Right lobe of liver (tissue), 6 donors: ENCODE data around the gene SDF4. TPM values are rescaled to one million over a fixed set of nuclear protein-coding genes. Genes with fewer than 3 reads are reported as not detected.

ENCODE experiments used
- ATAC-seq, 4 donors: fragments of 200-7000 bp; cut with Tn5 transposase; one replicate each; pipeline ENCODE4 v1.9.1; 2020; ENCODE audit warnings: mild to moderate bottlenecking in 4 of 4, moderate library complexity in 4 of 4
- DNase-seq, 3 donors: peaks; one replicate each; pipeline ENCODE4 v3.0.0-alpha.2; 2020
- H3K27ac ChIP-seq, 3 donors: fragments of 200-600 bp; one replicate each; pipeline ENCODE4 v1.8.0; 2022
- H3K27me3 ChIP-seq, 2 donors: fragments of 200-600 bp; one replicate each; pipeline ENCODE4 v1.8.0; 2022
- H3K36me3 ChIP-seq, 4 donors: fragments of 200-600 bp; sonication (generic) in 1 of 4; one replicate each; pipeline versions ENCODE4 v1.5.1 to v1.8.0; 2017 to 2022; ENCODE audit warnings: control low read depth in 1 of 4
- H3K4me1 ChIP-seq, 4 donors: fragments of 200-600 bp; sonication (generic) in 1 of 4; one replicate each; pipeline versions ENCODE4 v1.5.1 to v1.8.0; 2017 to 2022; ENCODE audit warnings: control low read depth in 1 of 4
- H3K4me3 ChIP-seq, 3 donors: fragments of 200-600 bp; one replicate each; pipeline ENCODE4 v1.8.0; 2022
- H3K9me3 ChIP-seq, 4 donors: fragments of 200-600 bp; sonication (generic) in 1 of 4; one replicate each; pipeline versions ENCODE4 v1.5.1 to v1.8.0; 2017 to 2022; ENCODE audit warnings: control low read depth in 1 of 4
- POLR2A ChIP-seq: fragments of 450-650 bp; IDR thresholded peaks from one replicate; pipeline ENCODE4 v1.6.1; 2017; ENCODE audit warnings: antibody characterized with exemption, mild to moderate bottlenecking
- WGBS: methylation state at CpG from one replicate; pipeline ENCODE4 v1.1.6; 2018; ENCODE audit warnings: low coverage, low lambda C conversion rate; ENCODE audit not compliant: insufficient coverage; ENCODE audit errors: missing lambda C conversion rate; 5-methylcytosine and 5-hydroxymethylcytosine counted together
- intact Hi-C, 2 donors: fragments of 100-400 bp; cut with DNase I; formaldehyde crosslinking; loops; one replicate each; pipeline versions ENCODE4 v1.11.2 to v1.14.1; 2022
- total RNA-seq, 6 experiments: library from RNA; depleted of rRNA in 2 of 6; stranded (reverse); fragments of >200 nt in 2 of 6; fragmentation: NEBNext Ultra II Directional in 3 of 6; extraction: Animal tissue kit (Norgen Biotek cat#: 25700) in 3 of 6; gene quantifications; one replicate each; pipeline versions ENCODE4 v1.1.0 to v1.2.4, GENCODE V29; 2016 to 2023
- TF ChIP-seq, protein P1 (sequence below), 4 donors: fragments of 200-600 bp in 3 of 4; fragments of 450-650 bp in 1 of 4; IDR thresholded peaks; one replicate each; pipeline versions ENCODE4 v1.5.1 to v1.8.0; 2016 to 2022; ENCODE audit warnings: antibody characterized with exemption in 4 of 4, mild to moderate bottlenecking in 2 of 4
- donor health status: DM: no; HTN: yes; CAD: no.
- donor health status: DM: no; HTN: no; CAD: no.
- donor health status: DM: no; HTN: no; CAD: no.
- donor health status: DM: no; HTN: yes; CAD: no.
- donor health status: DM: no; HTN: yes; CAD: no.

Gene SDF4
- total RNA-seq, 6 experiments from 2014 or later: 112 to 148 (median 142) TPM

DNA sequence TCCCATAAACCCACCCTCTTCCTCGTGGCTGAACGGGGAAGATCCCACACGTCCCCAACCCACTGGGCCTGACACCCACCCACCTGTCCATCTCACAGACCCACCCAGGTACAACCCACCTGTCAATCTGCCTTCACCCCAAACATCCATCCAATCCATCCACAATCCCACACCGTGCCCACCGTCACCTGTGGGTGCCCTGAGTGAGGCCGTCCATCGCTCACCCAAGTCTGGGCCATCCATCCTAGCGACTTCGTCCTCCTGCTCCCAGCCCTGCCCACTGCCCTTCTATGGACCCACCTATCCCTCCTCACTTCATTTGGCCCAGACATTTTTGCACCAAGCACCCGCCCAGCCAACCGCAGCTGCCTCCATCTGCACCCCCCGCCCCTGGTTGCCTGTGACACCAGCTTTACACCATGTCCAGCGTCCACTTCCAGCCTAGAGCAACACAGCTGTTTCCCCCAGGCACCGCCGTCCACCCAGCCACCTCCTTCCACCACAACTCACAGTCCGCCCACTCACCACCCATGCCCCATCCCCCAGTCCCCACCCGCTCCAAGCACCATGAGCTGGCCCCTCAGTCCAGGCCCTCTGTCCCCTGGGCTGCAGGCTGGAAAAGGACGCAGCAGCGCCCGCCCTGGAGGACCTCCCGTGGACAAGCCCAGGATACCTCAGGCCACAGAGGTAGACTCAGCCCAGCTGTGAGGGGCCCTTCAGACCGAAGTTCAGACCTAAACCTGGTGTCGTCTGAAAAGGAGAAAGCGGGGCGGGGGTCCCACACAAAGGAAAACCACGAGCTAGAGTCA is 50.5 kb downstream of the SDF4 start:
- H3K9me3 ChIP-seq: no peaks in the 10 kb centered on the region
- peak in 1 of 3 donors; percentile 45 for DNase-seq
- no peak for ATAC-seq
- WGBS: 88% methylated on average over 19 of the region's 26 CpGs
- intact Hi-C loops: no loop called here
- no peaks in the 10 kb centered on the region for H3K4me1 ChIP-seq
- no peak overlapping the region for H3K4me3 ChIP-seq
- no peak overlapping the region for H3K27ac ChIP-seq
- H3K36me3 ChIP-seq: no peaks in the 10 kb centered on the region
- TF ChIP-seq, protein P1, sequence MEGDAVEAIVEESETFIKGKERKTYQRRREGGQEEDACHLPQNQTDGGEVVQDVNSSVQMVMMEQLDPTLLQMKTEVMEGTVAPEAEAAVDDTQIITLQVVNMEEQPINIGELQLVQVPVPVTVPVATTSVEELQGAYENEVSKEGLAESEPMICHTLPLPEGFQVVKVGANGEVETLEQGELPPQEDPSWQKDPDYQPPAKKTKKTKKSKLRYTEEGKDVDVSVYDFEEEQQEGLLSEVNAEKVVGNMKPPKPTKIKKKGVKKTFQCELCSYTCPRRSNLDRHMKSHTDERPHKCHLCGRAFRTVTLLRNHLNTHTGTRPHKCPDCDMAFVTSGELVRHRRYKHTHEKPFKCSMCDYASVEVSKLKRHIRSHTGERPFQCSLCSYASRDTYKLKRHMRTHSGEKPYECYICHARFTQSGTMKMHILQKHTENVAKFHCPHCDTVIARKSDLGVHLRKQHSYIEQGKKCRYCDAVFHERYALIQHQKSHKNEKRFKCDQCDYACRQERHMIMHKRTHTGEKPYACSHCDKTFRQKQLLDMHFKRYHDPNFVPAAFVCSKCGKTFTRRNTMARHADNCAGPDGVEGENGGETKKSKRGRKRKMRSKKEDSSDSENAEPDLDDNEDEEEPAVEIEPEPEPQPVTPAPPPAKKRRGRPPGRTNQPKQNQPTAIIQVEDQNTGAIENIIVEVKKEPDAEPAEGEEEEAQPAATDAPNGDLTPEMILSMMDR (IDR thresholded peaks at IDR 0.05): no peak
- no peak for TF ChIP-seq POLR2A
- H3K27me3 ChIP-seq: no peaks in the 10 kb centered on the region

DNA sequence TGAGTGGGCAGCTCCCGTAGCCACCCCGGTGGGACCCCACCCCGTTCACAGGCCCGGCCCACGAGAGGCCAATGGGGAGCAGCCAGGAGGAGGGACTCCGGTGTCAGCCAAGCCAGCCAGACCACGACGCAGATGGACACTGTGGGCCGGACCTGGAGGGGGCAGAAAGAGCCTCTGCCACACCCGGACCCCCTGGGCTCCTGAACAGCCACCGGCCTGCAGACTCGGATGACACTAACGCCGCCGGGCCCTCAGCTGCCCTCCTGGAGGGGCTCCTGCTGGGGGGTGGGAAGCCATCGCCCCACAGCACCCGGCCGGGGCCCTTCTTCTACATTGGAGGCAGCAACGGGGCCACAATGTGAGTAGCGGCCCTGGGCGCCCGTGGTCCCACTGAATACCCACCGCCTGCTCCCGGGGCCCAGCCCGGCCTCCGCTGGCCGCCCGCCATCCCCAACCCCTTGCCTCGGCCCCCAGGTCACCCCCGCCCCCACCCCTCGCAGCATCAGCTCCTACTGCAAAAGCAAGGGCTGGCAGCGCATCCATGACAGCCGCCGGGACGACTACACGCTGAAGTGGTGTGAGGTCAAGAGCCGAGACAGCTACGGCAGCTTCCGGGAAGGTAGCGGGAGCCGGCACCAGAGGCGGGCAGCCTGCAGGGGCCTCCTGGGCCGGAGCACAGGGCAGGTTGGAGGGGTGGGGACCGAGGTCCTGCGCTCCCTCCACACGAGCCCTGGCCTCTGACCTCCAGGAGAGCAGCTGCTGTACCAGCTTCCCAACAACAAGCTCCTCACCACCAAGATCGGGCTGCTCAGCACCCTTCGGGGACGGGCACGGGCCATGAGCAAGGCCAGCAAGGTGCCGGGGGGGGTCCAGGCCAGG is 51.6 kb downstream of the SDF4 start:
- intact Hi-C loops: no loop called here
- ATAC-seq (no peak), DNase-seq (peak in 2 of 3 donors; percentile 16 to 48)
- no peaks in the 10 kb centered on the region for H3K36me3 ChIP-seq
- H3K27me3 ChIP-seq: no peaks in the 10 kb centered on the region
- no peak for TF ChIP-seq POLR2A
- TF ChIP-seq, protein P1 (IDR thresholded peaks at IDR 0.05): no peak
- no peaks in the 10 kb centered on the region for H3K4me1 ChIP-seq
- WGBS: no CpG with 5 or more reads among the region's 51 CpGs
- H3K9me3 ChIP-seq: no peaks in the 10 kb centered on the region
- H3K27ac ChIP-seq: no peak overlapping the region
- H3K4me3 ChIP-seq: no peak overlapping the region

DNA sequence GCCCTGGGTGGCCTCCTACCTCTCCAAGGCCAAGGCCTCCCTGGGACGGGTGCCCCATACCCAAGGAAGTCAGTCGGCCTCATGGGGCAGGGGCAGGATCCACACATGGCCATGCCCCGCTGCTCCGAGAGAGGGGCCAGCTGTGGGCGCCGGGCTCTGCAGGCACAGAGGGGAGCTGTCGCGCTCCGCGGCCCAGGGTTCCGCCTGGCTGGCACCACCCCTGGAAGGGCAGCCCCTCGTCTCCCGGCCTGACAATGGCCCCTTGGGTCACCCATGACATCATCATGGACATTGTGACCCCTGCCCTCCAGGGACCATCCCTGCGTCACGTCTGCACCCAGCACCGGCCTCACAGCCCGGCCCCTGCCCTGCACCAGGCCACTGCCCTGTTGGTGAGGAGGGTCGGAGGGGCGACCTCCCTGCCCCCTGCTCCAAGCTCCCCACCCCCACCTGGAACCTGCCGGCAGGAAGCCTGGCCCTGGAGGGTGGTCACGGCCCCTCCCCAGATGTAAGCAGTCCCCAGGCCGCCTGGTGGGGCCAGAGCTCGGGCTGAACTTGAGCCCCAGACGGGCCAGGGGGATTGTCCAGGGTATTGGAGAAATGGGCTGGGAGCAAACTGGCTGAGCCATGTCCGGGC is 52.3 kb downstream of the SDF4 start:
- H3K4me1 ChIP-seq: no peaks in the 10 kb centered on the region
- WGBS: 45% methylated on average over 4 of the region's 25 CpGs
- no peak for ATAC-seq
- no peaks in the 10 kb centered on the region for H3K36me3 ChIP-seq
- no peaks in the 10 kb centered on the region for H3K9me3 ChIP-seq
- DNase-seq: peak in 1 of 3 donors; percentile 19
- H3K27ac ChIP-seq: no peak overlapping the region
- no peaks in the 10 kb centered on the region for H3K27me3 ChIP-seq
- intact Hi-C loops: no loop called here
- TF ChIP-seq POLR2A: no peak
- TF ChIP-seq, protein P1 (IDR thresholded peaks at IDR 0.05): no peak
- no peak overlapping the region for H3K4me3 ChIP-seq

DNA sequence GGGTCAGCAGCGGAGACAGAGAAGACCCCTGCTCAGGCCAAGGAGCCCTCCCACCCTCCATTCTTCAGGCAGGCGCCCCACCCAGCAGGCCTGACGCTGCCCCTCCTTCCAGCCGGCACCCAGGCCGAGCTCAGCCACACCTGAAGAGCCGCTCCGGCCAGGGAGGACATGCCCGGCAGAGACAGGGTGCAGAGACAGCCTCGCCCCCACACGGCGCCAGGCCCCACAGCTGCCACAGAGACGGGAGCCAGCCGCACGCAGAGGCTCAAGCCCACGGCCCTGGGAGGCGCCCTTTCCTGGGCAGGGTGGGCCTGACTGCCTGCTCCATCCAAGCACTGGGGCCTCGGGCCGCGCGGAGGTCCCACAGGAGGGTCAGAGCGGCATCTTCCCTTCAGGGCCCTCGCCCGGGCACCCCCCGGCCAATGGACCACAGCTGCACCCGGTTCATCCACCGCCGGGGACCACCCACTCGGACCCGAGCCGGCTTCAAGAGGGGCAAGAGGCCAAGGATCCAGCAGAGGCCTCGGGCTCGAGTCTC is 52.9 kb downstream of the SDF4 start:
- Histone ChIP-seq H3K27me3 (no peaks in the 10 kb centered on the region), H3K36me3 (no peaks in the 10 kb centered on the region), H3K4me3 (no peak overlapping the region), H3K9me3 (no peaks in the 10 kb centered on the region), H3K4me1 (no peaks in the 10 kb centered on the region), H3K27ac (no peak overlapping the region)
- no peak for ATAC-seq
- TF ChIP-seq, protein P1 (IDR thresholded peaks at IDR 0.05): no peak
- TF ChIP-seq POLR2A: no peak
- intact Hi-C loops: no loop called here
- DNase-seq: peak in 1 of 3 donors; percentile 50
- 45% methylated on average over 2 of the region's 32 CpGs for WGBS
